Nucleus accumbens (tissue), 56 donors: ENCODE data around the gene ITIH2.
"Not testable (repeated sequence)": the region's sequence is repeated elsewhere in the genome, so short reads cannot be mapped to it uniquely, and the experiment has no call there.

Source experiments
- DNase-seq, 56 donors: peaks; one replicate each; lab custom pipeline; 2025; lab: John Stamatoyannopoulos, UW

The ITIH2 gene

DNA sequence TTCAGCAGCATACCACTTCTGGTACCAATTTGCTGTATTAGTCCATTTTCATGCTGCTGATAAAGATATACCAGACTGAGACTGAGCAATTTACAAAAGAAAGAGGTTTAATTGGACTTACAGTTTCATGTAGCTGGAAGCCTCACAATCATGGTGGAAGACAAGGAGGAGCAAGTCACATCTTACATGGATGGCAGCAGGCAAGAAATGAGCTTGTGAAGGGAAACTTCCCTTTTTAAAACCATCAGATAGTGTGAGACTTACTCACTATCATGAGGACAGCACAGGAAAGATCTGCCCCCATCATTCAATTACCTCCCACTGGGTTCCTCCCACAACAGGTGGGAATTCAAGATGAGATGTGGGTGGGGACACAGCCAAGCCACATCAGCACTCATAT is 9.9 kb upstream of the ITIH2 start:
- DNase-seq = not testable (repeated sequence)

DNA sequence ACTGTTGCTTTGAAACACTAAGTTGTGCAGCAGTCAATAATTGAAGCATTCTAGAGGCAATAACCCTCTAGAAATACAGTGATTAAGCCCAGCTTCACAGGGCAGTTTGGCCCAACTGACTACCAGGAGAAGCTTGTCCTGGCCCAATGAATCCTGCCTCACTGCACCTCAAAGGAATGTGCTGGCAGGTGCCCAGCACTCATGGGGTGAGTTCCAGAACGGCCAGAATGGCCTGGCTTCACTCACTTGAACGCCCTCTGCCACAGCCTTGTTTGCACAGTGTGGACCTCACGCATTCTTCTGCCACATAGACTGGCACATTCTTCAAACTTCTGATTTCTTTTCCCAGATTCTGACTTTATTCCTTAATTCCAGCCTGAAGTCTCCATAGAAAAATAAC is 6.6 kb upstream of the ITIH2 start:
- peak in 7 of 56 donors; percentile 4 to 38 (median 5) for DNase-seq

DNA sequence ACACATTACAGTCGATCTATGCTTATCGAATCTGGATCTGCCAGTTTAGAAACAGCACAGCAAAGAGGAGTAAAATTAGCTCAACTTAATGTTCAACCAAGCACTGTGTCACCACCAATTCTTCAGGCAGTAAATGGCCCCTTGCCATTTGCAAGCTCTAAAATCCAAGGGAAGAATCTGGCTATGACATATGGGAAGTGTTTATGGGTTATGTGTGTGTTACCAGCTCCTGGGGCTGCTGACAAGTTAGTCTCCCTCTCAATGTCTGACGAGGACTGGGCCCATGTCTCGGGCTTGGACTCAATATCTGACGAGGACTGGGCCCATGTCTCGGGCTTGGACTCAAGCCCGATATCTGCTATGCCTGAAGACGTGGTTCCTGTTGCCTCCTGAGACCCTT is 5.7 kb upstream of the ITIH2 start:
- no peak for DNase-seq

DNA sequence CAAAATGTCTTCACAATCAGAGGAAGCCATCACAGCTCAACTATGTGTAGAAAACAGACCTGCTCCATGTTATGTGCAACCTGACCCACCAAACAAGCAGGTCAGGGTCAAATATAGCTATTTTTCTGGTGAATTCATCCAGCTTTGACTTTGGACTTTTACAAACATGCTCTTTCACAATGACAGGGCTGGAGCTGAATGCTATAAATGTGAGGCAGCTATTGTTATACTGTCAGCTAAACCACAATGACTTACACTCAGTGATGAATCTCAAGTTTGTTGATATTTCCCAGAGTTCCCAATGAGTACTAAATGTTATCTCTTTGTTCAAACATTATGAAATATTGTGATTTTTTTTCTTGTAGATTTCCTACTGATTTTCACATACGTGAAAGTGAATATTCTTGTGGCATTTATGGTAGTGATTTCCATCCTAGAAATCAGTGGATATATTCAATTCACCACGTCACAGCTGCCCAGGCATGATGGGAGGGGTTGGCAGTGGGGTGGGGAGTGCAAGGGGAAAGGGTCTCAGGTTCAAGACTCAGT is 2.5 kb upstream of the ITIH2 start:
- DNase-seq = no peak

DNA sequence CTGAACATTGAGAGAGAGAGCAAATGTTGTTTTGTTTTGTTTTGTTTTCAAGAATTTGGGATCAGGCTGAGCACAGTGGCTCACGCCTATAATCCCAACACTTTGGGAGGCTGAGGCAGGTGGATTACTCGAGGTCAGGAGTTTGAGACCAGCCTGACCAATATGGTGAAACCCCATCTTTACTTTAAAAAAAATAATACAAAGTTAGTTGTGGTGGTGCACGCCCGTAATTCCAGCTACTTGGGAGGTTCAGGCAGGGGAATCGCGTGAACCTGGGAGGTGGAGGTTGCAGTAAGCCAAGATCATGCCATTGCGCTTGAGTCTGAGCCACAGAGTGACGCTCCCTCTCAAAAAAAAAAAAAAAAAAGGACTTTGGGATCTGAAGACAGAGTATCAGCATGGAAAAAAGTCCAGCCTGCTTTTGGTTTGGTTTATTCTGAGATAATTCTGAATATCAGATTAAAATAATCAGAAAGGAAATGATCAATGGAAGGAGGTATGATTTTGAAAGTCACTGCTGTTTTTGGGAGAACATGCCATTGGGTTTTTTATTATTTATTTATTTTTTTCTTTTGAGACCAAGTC is 1.9 kb upstream of the ITIH2 start:
- no peak for DNase-seq

DNA sequence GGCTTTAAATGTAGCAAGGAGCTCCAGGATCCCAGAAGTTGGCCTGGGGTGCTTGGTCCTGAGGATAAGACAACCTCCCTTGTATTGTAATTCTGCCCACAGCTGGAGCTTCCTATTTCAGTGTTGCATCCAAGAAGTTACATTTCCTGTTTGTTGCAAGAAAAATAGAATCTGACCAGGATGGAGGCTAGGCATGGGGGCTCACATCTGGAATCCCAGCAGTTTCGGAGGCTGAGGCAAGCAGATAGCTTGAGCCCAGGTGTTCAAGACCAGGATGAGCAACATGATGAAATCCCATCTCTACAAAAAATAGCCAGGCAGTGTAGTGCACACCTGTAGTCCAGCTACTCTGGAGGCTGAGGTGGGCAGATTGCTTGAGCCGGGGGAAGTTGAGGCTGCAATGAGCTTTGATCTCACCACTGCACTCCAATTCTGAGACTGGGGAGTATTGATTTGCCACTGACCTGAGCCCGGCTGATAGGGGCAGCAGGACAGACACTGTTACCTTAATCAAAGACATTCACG is 766 bp upstream of the ITIH2 start:
- no peak for DNase-seq

DNA sequence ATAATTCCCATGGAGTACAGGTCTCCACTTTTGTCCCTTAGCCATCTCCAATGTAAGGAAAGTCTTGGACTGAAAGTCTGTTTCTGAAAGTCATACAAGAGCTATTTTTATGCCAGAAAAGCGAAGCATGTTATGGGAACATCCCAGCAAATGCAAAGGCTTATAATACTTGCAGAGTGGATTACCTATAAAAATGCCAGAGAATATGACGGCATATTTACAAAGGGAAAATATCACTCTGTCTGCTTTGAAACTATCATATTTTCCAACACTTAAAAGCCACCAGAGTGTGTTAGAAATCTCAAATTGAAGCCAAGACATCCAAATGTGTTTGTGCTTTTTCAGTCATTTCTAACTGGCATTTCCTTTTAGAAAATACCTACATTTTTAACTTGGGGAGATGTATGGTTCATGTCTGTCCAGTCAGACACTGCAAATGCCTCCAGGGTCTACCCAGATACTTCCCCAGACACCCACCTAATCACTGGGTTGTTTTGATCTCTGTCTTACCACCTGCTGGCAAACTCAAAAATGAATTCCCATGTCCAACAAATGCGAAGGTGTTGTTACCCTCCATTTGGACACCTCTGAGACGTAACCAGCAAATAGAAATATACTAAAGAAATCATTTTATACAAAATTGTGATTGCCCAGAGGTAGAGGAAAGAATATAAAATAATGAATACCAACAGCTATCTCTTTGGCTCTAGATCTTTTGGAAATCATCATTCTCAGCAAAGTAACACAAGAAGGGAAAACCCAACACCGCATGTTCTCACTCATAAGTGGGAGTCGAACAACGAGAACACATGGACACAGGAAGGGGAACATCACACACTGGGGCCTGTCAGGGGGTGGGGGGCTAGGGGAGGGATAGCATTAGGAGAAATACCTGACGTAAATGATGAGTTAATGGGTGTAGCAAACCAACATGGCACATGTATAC is 1.2 kb downstream of the ITIH2 start:
- DNase-seq = no peak

DNA sequence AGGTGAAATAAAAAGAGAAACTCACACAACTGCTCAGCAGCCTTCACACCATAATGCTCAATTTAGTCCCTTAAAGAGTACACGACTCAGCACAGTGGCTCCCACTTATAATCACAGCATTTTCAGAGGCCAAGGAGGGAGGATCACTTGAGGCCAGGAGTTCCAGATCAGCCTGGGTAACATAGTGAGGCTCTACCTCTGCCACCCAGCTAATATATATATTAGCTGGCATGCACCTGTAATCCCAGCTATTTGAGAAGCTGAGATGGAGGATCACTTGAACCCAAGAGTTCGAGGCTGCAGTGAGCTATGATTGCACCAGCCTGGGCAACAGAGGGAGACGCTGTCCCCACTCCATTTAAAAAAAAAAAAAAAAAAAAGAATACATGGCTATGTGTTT is 2.2 kb downstream of the ITIH2 start:
- DNase-seq = no peak

DNA sequence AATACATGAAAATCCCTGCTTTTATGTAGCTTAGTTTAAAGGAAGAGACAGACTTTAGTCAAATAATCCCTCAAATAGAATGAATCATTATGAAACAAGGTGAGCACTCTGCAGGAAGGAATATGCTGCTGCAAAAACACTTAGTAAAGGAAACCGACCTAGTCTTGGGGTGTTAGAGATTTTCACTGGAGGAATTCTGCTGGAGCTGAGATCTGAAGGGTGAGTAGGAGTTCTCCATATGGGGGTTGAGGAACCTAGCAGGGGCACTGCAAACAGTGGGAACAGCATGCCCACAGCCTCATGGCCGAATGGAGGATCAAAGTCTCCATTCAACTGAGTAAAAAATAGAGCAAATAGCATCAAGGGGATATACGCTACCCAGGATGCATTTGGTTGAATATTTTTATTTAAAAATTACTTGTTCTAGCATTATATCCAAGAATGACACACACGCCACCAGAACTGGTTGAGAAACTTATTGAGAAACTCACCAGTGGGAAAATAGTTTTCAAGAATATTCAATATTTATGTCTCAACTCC is 3.5 kb downstream of the ITIH2 start:
- no peak for DNase-seq

DNA sequence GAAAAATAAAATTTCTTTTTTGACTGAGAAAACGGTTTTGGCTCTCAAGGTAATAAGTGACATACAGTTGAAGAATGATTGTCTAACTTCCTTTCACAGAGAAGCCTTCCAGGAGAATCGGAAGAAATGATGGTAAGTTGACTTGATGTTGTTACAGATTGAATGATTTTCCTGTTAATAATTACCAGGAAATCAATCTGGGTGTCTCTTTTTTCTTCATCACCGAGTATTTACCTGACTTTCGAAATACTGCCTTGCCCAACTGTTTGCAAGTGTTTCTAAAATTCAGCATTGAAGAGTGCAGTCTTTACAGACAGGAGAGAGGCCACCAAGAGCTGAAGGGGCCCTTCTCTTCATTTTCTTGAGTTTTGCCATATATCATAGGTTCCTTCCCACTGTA is 4.0 kb downstream of the ITIH2 start:
- DNase-seq = no peak

DNA sequence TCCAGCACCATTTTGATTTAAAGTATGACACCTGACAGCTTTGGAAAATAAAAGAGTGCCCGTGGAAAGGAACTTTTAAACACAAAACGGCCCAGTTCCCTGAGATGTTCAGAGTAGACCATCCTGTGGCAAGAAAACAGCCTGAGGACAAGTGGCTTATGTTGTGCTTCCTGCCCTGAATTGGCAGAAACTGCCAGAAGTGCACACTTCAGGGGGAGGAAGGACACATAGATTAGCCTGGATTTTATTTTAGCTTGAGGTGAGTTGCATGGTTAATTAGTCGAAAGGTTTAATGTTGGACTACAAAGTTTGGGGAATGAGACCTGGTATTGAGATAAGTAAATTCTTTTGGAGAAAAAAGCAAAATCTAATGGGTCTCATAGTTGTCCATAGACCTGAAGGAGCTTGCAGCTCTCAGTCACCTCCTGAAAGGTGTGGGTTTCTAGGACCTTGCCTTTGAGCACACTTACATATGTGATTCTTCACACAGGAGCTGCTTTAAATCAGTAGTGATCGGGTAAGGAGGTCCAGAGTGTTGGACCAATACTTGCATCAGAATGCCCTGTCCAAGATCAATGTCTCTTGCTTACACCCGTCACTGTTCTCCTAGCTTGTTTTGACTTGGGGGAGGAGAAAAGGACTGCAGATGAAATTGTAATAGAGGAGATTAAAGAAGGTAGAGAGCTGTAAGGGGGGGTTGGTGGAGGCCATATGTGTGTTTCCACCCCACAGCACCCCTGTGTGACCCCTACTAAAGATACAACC is 4.9 kb downstream of the ITIH2 start:
- DNase-seq = no peak

DNA sequence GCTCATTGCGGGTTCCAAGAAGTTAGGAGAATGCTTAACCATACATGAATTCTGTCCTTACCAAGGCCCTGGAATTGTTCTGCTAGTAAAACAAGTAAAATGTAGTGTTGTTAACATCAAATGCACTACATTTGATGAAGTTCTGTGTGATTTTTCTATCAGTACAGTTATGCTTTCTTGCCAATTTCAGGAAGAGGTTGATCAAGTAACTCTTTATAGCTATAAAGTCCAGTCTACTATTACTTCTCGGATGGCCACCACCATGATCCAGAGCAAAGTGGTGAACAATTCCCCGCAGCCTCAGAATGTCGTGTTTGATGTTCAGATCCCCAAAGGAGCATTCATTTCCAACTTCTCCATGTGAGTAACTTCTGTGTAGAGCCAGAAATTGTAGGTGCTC is 5.7 kb downstream of the ITIH2 start:
- DNase-seq = no peak

DNA sequence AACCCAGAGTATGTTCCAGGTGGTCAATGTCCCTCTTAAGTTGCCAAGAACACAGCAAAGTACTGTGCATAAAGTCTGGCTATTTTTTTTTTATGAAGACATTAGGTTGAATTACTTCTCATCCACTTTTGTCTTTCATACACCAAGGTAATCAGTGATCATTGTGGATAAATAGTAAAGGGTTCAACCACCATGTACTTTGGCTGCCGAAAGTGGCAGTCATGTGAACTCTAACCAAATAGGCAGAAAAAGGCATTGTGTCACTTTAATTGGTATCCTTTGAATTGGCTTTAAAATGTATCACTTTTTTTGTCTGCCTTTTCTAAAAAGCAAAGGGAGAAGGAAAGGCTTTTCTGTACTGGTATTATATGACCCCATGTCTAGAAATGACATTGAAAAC is 7.3 kb downstream of the ITIH2 start:
- DNase-seq = no peak

DNA sequence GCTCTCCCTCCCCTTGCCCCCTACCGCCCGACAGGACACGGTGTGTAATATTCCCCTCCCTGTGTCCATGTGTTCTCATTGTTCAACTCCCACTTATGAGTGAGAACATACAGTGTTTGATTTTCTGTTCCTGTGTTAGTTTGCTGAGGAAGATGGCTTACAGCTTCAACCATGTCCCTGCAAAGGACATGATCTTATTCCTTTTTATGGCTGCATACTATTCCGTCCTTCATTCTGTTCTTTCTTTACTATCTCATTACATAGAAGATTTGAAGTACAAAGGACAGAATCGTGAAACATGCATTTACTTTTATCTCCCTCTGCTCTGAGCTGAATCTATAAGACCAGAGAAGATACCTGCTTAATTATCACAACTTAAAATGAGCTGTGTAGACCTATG is 8.0 kb downstream of the ITIH2 start:
- DNase-seq = not testable (repeated sequence)

DNA sequence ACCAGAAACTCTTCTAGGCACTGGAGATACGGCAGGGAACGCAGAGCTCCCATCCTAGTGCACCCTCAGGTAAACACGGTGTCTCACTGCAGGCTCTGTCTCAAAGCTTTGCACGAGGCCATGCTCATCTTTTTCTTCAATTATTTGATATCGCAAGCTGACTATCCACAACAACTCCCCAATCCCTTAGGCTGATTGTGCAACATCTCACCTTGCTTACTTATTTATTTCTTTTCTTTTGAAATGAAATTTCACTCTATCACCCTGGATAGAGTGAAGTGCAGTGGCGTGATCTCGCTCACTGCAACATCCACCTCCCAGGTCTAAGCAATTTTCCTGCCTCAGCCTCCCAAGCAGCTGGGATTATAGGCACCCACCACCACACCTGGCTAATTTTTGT is 12.4 kb downstream of the ITIH2 start:
- no peak for DNase-seq

DNA sequence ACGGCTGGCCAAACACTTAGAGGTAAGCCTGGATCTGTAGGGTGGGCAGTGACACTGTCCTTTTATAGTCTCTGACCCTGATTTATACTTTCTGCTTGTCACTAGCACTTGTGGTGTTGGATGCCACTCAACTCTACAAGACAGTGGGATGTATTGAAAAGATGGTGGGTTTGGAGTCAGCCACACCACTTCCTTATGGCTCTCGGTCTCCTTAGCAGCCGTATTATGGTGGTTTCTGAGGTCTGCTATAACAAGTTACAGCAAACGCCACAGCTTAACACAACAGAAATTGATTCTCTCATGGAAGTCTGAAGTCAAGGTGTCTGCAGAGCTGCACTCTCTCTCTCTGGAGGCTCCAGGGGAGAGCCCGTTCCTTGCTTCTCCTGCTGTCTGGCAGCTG is 14.7 kb downstream of the ITIH2 start:
- no peak for DNase-seq

DNA sequence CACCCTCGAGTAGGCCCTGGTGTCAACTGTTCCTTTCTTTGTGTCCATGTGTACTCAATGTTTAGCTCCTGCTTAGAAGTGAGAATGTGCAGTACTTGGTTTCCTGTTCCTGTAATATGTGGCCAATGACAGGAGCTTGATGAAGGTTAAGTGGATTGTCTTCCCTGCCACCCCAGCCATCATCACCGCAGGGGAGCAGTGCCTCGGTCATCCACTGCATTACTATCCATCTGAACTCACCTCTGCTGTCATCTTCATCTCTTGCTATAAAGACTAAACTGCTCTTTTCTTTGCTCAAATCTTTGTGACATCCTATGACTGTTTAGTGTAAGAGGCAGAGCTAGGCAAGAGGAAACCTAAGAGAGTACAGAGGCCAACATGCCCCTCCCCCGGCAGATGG is 15.6 kb downstream of the ITIH2 start:
- DNase-seq = no peak

DNA sequence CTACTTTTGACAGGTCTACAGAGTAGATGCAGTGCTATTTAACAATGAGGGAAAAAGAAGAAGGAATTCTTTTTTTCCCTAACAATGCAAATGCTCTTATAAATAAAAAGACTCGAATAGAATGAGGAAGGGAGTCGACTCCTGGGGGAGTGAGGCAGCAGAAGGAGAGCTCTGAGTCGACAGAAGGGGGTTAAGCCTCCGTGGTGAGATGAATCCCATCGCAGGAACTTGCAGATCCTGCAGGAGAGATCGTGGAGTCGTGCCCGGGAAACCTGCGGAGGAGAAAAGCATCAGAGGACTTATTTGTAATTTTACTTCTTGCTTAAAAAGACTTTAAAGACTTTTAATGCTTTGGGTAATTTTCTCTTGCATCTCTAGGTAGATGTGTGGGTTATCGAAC is 17.4 kb downstream of the ITIH2 start:
- DNase-seq = no peak

DNA sequence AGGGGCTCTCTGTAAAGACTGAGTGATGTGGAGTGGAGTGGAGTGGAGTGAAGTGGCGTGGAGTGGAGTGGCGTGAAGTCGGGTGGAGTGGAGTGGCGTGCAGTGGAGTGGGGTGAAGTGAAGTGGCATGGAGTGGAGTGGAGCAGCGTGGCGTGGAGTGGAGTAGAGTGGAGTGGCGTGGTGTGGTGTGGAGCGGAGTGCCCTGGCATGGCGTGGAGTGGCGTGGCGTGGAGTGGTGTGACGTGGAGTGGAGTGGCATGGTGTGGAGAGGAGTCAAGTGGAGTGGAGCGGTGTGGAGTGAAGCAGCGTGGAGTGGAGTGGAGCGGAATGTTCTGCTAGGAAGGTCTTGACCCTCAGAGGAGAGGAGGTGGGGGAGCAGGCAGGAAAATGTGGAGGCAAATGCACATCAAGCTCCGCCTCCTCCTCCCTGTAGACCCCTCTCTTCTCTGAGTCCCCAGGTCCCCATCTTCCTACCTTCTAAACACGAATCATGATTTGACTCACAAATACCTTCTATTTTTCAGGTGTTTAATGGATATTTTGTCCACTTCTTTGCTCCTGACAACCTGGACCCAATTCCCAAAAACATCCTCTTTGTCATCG is 19.9 kb downstream of the ITIH2 start:
- no peak for DNase-seq

DNA sequence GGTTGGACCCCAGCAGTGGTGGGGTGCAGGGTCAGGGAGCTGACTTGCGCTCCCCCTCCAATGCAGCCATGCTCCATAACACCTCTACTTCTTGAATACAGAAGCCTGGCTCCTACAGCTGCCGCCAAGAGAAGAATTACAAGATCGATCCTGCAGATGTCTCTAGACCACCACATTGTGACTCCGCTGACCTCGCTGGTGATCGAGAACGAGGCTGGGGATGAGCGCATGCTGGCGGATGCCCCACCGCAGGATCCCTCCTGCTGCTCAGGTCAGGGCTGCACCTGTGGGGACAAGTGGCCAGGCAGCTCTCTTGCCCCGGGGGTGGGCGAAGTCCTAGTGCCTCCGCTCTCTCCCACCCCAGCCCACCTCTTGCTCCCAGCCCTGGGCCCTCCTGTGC is 31.7 kb downstream of the ITIH2 start:
- DNase-seq = no peak
